ENCODE results near the gene MTMR6.
A peak's percentile ranks its signal among the peaks of the same experiment; 100 is the strongest.

Gene MTMR6

DNA sequence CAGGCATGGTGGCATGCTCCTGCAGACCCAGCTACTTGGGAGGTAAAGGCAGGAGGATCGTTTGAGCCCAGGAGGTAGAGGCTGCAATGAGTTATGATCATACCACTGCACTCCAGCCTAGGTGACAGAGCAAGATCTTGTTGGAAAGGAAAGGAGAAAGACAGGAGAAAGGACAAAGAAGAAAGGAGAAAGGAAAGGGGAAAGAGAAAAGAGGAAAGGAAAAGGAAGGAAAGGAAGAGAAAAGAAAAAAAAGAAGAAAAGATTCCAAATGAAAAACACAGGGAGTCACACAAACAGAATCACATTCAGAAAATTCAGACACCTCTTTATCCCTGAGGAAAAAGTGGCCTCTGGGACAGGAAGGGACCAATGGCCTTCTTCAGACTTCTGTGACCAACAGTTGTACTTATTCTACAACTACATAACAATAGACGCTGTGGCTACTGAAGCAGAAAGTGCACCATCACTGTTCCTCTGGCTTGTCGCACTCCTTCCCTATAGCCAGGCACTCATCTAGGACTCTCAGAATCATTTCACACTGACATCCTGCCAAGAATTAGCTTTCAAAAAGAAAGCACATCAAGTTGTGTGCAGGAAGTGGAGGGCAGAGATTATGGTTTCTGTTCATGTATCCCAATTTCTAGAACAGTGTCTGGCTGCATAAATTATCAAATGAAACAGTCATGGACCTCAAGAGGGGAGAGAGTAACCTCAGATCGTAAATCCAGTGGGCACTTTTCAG is 5.9 kb downstream of the MTMR6 start:
- TF ChIP-seq, protein P1, sequence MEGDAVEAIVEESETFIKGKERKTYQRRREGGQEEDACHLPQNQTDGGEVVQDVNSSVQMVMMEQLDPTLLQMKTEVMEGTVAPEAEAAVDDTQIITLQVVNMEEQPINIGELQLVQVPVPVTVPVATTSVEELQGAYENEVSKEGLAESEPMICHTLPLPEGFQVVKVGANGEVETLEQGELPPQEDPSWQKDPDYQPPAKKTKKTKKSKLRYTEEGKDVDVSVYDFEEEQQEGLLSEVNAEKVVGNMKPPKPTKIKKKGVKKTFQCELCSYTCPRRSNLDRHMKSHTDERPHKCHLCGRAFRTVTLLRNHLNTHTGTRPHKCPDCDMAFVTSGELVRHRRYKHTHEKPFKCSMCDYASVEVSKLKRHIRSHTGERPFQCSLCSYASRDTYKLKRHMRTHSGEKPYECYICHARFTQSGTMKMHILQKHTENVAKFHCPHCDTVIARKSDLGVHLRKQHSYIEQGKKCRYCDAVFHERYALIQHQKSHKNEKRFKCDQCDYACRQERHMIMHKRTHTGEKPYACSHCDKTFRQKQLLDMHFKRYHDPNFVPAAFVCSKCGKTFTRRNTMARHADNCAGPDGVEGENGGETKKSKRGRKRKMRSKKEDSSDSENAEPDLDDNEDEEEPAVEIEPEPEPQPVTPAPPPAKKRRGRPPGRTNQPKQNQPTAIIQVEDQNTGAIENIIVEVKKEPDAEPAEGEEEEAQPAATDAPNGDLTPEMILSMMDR (IDR thresholded peaks at IDR 0.05; ENCODE audit: poor library complexity, severe bottlenecking): no peak
- ATAC-seq (ENCODE audit: low read depth) (no peak), DNase-seq (ENCODE audit: low spot score) (no peak)
- Histone ChIP-seq H3K4me3 (ENCODE audit: severe bottlenecking) (no peak overlapping the region), H3K36me3 (ENCODE audit: low read depth) (peaks cover 24% of the 10 kb centered on the region), H3K27me3 (ENCODE audit: insufficient read depth, poor library complexity, severe bottlenecking) (no peaks in the 10 kb centered on the region), H3K4me1 (ENCODE audit: insufficient read depth, poor library complexity, severe bottlenecking) (peaks cover 13% of the 10 kb centered on the region), H3K9me3 (ENCODE audit: severe bottlenecking) (no peaks in the 10 kb centered on the region), H3K27ac (ENCODE audit: poor library complexity, severe bottlenecking) (no peak overlapping the region)

DNA sequence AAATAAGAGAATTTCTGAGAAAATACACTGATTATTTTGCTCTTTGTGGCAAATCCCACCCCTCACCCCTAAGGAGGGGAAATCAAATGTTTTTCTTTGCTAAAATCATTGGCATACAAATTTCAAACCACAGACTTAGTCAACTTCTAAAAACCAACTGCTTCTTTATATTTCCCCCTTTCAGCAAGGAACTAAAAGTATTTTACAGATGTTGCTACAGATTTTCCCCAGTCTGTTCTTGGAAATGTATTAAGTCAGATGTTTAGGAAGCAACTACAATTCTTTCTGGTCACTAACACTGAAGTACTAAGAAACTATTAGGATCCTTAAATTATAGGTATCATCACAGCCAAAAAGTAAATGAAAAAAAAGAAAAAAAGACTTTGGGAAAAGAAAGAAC is 6.9 kb downstream of the MTMR6 start:
- no peak overlapping the region for H3K27ac ChIP-seq (ENCODE audit: poor library complexity, severe bottlenecking)
- no peaks in the 10 kb centered on the region for H3K27me3 ChIP-seq (ENCODE audit: insufficient read depth, poor library complexity, severe bottlenecking)
- TF ChIP-seq, protein P1 (IDR thresholded peaks at IDR 0.05; ENCODE audit: poor library complexity, severe bottlenecking): no peak
- ATAC-seq (ENCODE audit: low read depth): no peak
- peaks cover 4% of the 10 kb centered on the region for H3K4me1 ChIP-seq (ENCODE audit: insufficient read depth, poor library complexity, severe bottlenecking)
- no peak overlapping the region for H3K4me3 ChIP-seq (ENCODE audit: severe bottlenecking)
- H3K9me3 ChIP-seq (ENCODE audit: severe bottlenecking): no peaks in the 10 kb centered on the region
- H3K36me3 ChIP-seq (ENCODE audit: low read depth): peaks cover 24% of the 10 kb centered on the region
- DNase-seq (ENCODE audit: low spot score): no peak

DNA sequence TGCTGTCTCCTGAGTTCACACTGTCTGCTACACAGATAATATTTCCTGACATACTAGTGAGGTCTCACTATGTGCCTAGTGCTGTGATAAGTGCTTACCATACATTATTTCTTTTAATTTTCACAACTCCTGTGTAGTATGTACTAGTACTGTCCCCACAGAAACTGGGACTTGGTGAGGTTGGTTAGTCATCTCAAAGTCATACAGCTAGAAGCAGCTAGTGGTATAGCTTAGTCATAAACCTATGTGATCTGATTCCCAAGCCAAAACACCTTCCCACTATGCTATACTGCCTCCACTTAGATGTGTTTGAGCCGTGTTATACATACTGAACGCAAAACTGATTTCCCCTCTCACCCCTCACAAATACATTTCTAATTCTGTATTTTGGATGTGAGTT is 10.5 kb downstream of the MTMR6 start:
- Histone ChIP-seq H3K36me3 (ENCODE audit: low read depth) (peaks cover 25% of the 10 kb centered on the region), H3K4me3 (ENCODE audit: severe bottlenecking) (no peak overlapping the region), H3K27ac (ENCODE audit: poor library complexity, severe bottlenecking) (no peak overlapping the region), H3K9me3 (ENCODE audit: severe bottlenecking) (no peaks in the 10 kb centered on the region), H3K4me1 (ENCODE audit: insufficient read depth, poor library complexity, severe bottlenecking) (peaks cover 4% of the 10 kb centered on the region), H3K27me3 (ENCODE audit: insufficient read depth, poor library complexity, severe bottlenecking) (no peaks in the 10 kb centered on the region)
- TF ChIP-seq, protein P1 (IDR thresholded peaks at IDR 0.05; ENCODE audit: poor library complexity, severe bottlenecking): no peak
- DNase-seq (ENCODE audit: low spot score): no peak
- ATAC-seq (ENCODE audit: low read depth): peak; percentile 60; the same call in 2 of the 3 replicates

DNA sequence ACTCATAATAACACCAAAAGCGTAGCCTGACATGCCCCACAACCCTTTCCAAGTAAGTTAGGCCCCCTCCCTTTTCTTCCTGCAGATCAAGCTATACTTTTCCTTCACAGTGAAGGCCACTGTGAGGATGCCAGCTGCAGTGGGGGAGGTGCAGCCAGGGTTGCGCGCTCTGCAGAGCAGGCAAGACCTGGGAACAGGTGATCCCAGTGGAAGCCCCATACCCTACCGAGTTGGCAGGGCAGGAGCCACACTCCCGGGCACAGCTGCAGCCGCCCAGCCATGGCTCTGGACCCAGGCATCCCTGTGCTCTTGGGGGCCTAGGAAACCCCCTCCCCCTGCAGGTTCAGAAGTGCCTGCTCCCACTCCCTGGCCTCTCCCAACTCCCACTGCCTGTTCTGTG is 18.7 kb downstream of the MTMR6 start:
- no peaks in the 10 kb centered on the region for H3K9me3 ChIP-seq (ENCODE audit: severe bottlenecking)
- DNase-seq (ENCODE audit: low spot score) (no peak), ATAC-seq (ENCODE audit: low read depth) (no peak)
- H3K4me1 ChIP-seq (ENCODE audit: insufficient read depth, poor library complexity, severe bottlenecking): no peaks in the 10 kb centered on the region
- TF ChIP-seq, protein P1 (IDR thresholded peaks at IDR 0.05; ENCODE audit: poor library complexity, severe bottlenecking): no peak
- H3K4me3 ChIP-seq (ENCODE audit: severe bottlenecking): no peak overlapping the region
- H3K27me3 ChIP-seq (ENCODE audit: insufficient read depth, poor library complexity, severe bottlenecking): no peaks in the 10 kb centered on the region
- H3K36me3 ChIP-seq (ENCODE audit: low read depth): peaks cover 67% of the 10 kb centered on the region
- no peak overlapping the region for H3K27ac ChIP-seq (ENCODE audit: poor library complexity, severe bottlenecking)

DNA sequence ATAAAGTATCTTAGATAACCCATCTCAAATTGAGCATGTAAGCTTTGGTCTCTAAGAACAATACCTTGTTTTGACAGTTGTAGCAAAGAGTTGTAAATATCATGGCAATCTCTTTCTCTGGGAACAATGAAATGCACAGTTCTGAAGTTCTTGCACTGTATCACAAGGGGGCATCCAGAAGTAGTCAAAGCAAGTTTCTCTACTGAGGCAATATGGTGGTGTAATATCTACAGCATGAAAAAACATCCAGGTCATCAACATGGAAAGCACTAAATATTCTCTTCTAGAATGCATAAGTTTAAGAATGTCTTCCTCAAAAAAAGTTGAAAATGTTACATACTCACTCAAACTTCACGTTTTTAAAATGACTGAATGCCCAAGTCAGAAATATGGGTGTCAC is 19.6 kb downstream of the MTMR6 start:
- H3K27ac ChIP-seq (ENCODE audit: poor library complexity, severe bottlenecking): no peak overlapping the region
- ATAC-seq (ENCODE audit: low read depth) (0 out of 3 replicates have a peak, but pooled peaks have one; percentile 52), DNase-seq (ENCODE audit: low spot score) (no peak)
- TF ChIP-seq, protein P1 (IDR thresholded peaks at IDR 0.05; ENCODE audit: poor library complexity, severe bottlenecking): peak; percentile 35
- H3K36me3 ChIP-seq (ENCODE audit: low read depth): peaks cover 66% of the 10 kb centered on the region
- no peak overlapping the region for H3K4me3 ChIP-seq (ENCODE audit: severe bottlenecking)
- H3K9me3 ChIP-seq (ENCODE audit: severe bottlenecking): no peaks in the 10 kb centered on the region
- no peaks in the 10 kb centered on the region for H3K4me1 ChIP-seq (ENCODE audit: insufficient read depth, poor library complexity, severe bottlenecking)
- no peaks in the 10 kb centered on the region for H3K27me3 ChIP-seq (ENCODE audit: insufficient read depth, poor library complexity, severe bottlenecking)
